CD4-positive, alpha-beta T cell treated with Interferon gamma for 1 hour (primary cell): ENCODE results near the gene ANKMY1.
"Not testable (repeated sequence)": the region's sequence is repeated elsewhere in the genome, so short reads cannot be mapped to it uniquely, and the experiment has no call there.

Experiments
- DNase-seq: peaks from one replicate; pipeline ENCODE4 v3.0.0-alpha.2; 2020

The ANKMY1 gene

GRCh38 chr2:240553956-240554480, 3.8 kb downstream of the ANKMY1 start:
- no peak for DNase-seq

GRCh38 chr2:240551811-240552210, 6.0 kb downstream of the ANKMY1 start:
- no peak for DNase-seq

DNA sequence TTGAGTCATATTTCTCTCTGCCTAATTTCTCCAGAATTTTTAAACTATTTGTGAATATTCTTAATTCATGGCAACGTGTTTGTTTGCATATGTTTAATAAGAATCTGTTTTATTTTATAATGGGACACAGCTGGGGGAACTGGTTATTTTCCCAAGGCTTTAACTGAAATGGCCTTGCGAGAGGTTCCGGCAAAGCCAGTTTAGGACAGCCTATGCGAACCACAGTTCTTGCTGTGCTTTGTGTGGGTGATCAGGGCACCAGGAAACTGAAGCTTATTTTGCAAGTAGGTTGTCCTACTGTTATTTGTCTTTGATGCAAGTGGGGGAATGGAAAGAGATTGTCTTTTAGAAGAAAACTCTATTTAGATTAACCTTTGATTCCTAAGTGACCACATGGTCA, 6.5 kb downstream of the ANKMY1 start:
- no peak for DNase-seq

- no peak for DNase-seq
Measured at GRCh38 chr2:240539906-240540305, 17.9 kb downstream of the ANKMY1 start.

DNA sequence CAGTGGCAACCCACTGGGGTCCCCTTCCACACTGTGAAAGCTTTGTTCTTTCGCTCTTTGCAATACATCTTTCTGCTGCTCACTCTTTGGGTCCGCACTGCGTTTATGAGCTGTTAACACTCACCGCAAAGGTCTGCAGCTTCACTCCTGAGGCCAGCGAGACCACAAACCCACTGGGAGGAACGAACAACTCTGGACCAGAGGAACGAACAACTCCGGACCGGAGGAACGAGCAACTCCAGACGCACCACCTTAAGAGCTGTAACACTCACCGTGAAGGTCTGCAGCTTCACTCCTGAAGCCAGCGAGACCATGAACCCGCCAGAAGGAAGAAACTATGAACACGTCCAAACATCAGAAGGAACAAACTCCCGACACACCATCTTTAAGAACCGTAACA, 18.7 kb downstream of the ANKMY1 start:
- DNase-seq = not testable (repeated sequence)

DNA sequence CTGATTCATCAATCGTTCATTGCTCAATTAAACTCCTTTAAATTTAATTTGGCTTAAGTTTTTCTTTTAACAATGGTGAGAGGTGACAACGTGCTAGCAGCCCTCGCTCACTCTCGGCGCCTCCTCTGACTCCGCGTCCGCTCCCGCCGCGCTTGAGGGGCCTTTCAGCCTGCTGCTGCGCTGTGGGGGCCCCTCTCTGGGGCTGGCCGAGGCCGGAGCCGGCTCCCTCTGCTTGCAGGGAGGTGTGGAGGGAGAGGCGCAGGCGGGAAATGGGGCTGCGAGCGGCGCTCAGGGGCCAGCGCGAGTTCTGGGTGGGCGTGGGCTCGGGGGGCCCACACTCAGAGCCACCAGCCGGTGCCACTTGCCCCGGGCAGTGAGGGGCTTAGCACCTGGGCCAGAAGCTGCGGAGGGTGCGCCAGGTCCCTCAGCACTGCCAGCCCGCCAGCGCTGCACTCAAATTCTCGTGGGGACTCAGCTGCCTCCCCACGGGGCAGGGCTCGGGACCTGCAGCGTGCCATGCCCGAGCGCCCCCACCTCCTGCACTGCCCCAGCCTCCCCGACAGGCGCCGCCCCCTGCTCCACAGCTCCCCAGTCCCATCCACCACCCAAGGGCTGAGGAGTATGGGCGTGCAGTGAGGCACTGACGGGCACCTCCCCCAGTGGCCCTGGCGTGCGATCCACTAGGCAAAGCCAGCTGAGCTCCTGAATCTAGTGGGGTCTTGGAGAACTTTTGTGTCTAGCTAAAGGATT, 19.6 kb downstream of the ANKMY1 start:
- DNase-seq = no peak

DNA sequence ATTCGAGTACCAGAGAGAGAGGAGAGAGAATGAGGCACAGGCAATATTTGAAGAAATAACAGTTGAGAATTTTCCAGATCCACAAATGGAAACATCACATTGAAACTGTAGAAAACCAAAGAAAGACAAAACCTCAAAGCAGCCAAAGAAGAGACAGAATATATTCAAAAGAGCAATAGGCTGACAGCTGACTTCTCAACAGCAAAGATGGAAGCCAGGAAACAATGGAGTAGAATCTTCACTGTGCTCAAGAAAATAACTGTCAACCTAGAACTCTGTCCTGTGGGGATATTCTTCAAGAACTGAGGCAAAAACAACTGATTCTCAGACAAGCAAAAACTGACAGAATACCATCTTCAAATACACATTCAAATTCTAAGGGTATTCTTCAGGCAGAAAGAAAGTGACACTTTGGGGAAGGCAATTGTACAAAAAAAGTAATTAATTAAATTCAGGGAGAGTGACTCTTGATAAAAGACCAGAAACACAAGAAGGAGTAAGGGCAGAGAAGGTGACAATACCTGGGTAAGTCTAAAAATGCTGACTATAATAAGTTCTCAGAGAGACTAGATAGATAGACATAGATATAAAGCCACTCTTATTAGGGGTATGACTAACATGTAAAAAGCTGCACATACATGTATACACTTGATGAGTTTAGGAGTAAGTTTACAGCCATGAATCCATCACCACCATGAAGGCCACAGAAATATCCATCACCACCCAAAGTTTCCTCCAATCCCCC, 25.6 kb downstream of the ANKMY1 start:
- no peak for DNase-seq

DNA sequence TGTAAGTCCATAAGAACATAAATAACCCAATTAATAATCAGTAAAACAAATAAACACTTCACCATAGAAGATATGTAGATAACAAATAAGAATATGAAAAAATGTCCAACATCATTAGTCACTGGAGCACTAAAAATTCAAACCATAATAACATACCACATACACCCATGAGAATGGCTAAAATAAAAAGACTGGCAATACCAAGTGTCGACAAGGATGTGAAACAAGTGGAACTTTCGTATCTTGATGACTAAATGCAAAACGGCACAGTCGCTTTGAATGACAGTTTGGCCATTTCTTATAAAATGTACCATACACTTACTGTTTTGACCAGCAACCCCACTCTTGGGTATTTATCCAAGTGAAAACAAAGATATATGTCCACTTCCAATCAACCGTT, 26.8 kb downstream of the ANKMY1 start:
- no peak for DNase-seq

- DNase-seq = no peak
Measured at GRCh38 chr2:240530181-240530580, 27.6 kb downstream of the ANKMY1 start.

DNA sequence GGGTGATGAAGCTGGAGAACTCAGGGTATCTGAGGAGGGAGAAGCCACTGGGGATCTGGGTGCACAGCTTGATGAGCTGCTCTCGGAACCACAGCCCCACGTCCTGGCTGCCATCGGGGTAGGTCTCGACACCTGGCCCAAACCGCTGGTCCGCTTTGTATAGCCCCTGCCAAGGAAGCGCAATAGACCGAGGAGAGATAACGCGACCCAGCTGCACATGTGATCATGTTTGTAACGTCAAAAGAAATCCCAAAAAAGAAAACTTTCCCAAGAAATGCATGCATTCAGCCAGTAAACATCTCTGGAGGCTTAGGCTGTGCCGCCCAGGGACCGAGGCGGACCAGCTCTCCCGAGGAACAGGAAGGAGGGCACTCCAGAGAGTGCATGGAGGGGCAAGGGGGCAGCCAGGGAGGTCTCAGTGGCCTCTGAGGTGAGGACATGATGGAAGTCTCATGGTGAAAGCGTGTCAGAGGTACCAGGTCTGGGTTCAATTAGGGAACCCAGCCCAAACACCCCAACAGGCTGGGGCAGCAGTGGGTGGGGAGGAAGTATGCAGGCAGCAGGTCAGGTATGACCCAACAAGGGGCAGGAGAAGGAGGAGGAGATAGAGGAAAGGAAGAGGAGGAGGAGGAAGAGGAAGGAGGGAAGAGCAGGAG, 28.3 kb downstream of the ANKMY1 start:
- DNase-seq = no peak

DNA sequence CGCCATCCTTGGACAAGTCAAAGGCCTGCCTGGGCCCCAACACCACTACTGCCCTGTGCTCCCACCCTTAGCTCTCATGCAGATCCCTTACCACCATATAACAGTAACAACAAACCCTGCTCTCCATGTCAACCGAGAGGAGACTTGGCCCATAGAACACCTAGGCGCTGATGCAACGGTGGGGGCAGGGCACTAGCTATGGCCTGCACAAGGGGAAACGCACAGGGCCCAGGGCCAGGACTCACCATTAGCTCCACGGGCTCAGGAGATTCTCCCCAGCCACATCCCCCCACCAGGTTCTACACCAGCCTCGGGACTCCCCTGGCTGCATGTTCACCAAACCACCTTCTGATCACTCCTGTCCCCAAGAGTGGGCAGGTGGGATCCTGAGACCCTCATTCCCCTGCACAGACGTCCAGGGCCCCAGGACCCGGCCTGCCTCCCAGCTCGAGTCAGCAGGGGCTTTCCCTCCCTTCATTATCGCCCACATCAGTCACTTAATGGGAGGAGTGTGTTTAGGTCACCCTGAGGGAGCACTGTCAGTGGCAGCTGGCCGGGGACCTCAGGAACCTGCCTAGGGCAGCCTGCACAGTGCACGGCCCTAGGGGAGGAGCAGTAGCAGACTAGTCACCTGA, 29.3 kb downstream of the ANKMY1 start:
- no peak for DNase-seq

GRCh38 chr2:240527153-240527750, 30.5 kb downstream of the ANKMY1 start:
- no peak for DNase-seq

GRCh38 chr2:240526521-240526920, 31.3 kb downstream of the ANKMY1 start:
- DNase-seq = no peak

DNA sequence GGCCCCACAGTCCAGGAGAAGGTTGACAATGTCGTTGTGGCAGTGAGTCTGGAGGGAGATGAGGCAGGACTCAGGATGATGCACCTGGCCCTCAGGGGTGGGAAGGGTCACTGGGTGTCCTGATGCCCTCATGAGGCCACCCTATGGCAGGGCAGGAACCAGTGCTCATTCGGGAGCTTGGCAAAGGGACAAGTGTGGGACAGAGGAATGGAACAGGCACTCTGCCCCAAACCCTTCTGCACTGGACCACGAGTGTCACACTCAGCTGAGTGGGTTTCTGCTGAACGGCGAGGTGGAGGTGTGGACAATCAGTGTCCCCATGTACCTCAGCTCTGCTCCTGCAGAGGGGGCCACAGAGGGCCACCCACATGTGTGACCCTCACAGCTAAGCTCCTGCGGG, 32.0 kb downstream of the ANKMY1 start:
- no peak for DNase-seq

DNA sequence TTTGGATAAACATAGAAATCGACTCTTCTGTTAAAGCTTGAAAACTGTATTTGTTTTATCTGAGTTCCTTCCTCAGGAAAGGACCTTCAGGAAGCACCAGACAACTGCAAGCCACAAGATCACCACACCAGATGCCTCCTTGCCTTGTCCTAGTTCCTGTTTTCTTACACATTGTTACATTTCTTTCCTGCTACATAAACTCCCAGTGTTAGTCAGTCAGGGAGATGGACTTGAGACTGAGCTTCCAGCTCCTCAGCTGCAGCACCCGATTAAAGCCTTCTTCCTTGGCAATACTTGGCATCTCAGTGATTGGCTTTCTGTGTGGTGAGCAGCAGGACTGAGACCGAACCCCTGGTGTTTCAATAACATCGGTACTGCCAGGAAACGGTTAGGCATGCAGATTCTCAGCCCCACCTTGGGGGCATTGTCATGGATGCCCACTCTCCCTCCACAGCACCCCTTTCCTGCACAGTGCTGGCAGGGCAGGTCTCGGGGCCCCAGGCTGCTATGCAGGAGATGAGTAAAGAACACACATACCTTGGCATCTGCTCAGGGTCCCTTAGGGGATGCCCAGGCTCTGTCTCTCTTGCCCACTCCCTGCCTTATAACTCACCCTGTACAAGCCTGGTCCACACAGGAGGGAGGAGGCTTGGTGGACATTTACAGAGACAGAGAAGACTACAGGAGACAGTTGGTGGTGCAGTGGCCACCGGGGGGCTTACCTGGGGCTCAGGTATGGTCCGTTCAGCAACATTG, 32.6 kb downstream of the ANKMY1 start:
- DNase-seq = no peak

DNA sequence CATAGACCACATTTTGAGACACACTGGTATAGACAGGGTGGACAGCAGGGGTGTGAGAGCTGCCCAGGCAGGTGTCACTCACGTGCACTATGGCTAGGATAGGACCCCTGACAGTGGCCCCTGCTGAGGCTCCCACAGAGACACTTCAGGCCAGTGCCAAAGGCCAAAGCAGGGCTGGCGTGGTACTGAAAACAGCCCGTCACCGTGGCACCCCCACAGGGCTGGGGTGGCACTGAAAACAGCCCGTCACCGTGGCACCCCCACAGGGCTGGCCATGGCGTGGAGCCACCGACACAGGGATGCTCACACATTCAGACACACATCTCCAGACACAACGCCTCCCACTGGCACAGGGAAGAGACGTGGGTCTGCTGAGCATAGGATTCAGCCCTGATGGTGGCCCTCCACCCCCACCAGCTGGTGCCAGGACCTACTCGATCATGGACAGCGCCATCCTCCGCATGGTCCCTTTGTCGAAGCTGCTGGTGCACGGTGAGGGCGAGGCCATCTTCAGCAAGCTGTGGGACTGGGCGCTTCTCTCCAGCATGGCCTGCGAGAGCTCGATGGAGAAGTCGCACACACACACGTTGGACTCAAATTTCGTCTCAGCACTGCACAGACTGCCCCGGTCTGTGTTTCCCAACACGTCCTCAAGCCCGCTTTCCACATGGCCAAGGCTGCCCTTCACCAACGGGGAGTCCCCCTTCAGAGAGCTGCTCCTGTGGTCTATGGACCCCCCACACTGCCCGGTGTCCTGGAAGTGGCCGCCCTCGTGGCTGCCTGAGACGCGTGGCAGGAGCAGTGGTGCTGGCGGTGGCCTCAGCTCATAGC, 34.1 kb downstream of the ANKMY1 start:
- no peak for DNase-seq

DNA sequence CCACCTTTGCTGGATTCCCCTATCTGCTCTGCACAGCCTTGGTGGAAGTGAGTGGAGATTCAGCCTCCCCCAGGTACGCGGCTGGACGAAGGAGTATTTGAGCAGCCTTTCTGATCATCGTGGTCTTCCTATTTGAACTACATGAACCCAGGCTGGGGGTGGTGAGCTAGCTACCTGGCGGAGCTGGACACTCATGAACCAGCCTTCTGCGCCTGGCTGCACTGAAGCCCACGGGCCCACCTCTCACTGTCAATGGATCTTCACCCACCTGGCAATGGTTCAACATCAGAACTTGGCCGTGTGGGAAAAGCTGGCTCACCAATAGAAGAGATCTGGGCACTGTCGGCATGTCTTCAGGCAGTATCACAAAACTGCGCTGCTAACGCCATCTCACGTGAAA, 35.4 kb downstream of the ANKMY1 start:
- DNase-seq = no peak

DNA sequence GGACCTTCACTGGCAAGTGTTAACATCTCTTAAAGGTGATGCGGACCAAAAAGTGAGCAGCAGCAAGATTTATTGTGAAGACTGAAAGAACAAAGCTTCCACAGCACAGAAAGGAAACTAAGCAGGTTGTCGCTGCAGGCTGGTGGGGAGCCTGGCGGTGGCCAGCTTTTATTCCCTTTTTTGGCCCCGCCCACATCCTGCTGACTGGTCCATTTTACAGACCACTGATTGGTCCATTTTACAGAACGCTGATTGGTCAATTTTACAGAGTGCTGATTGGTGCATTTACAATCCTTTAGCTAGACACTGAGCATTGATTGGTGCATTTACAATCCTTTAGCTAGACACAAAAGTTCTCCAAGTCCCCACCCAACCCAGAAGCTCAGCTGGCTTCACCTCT, 35.9 kb downstream of the ANKMY1 start:
- not testable (repeated sequence) for DNase-seq

DNA sequence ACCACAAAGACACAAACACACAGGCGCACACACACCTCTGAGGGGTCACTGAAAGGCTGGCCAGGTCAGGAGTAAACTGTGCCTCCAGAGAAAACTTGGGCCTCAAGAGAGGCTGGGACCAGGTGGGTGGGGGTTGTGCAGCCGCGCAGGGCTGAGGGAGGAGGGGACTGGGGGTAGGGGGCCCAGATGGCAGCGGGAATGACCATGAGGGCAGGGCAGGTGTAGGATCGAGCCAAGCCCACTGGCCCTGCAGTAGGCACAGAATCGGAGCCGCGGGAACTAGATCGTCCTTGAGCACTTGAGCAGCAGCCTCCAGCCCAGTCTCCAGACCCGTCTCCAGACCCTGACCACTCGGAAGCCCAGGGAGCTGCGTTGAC, 36.8 kb downstream of the ANKMY1 start:
- no peak for DNase-seq

DNA sequence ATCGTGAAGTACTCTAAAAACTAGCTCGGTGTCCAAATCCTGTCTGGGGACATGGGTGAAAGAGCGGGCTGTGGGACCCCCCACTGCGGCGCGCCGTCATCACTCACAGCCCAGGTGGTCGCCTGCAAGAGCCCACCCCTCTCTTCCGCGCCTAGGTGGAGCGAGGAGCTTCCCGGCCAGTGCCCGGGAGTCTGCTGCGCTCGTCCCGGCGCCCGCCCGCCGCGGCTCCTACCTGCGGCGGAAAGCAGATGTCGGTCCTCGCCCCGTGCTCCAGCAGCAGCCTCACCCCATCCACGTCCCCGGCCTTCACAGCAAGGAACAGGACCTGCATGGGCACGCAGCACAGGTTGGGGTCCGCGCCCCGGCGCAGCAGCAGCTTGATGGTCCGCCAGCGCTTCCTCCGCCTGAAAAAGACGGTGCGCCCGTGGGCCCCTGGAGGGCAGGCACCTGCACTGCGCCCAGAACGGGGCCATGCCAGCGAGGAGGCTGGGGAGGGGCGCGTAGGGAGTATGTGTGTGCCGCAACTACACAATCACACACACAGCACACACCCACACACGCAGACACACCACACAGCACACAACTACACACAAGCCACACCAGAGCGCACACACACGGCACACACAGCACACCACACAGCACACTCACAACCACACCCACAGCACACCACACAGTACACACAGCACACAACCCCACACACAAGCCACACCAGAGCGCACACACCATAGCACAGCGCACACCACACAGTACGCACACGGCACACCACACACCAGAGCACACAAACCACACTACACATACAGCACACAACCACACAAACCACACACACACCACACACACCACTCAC, 37.4 kb downstream of the ANKMY1 start:
- no peak for DNase-seq
